Measurements from ENCODE around the gene NDE1.

- TF ChIP-seq CTCF (IDR thresholded peaks at IDR 0.05; ENCODE audit: poor library complexity) (no peak), EZH2 (IDR thresholded peaks at IDR 0.05; ENCODE audit: borderline replicate concordance) (no peak)
These were observed 125.7 kb downstream of the NDE1 start for GRCh38 chr16:15775663-15776304.

Data from hepatocyte (in vitro differentiated cells).